ENCODE data around the gene SHOX. TPM values are rescaled to one million over a fixed set of nuclear protein-coding genes. Genes with fewer than 3 reads are reported as not detected.

SHOX gene
- 11.8 and 13.4 TPM in 2 replicates for total RNA-seq

DNA sequence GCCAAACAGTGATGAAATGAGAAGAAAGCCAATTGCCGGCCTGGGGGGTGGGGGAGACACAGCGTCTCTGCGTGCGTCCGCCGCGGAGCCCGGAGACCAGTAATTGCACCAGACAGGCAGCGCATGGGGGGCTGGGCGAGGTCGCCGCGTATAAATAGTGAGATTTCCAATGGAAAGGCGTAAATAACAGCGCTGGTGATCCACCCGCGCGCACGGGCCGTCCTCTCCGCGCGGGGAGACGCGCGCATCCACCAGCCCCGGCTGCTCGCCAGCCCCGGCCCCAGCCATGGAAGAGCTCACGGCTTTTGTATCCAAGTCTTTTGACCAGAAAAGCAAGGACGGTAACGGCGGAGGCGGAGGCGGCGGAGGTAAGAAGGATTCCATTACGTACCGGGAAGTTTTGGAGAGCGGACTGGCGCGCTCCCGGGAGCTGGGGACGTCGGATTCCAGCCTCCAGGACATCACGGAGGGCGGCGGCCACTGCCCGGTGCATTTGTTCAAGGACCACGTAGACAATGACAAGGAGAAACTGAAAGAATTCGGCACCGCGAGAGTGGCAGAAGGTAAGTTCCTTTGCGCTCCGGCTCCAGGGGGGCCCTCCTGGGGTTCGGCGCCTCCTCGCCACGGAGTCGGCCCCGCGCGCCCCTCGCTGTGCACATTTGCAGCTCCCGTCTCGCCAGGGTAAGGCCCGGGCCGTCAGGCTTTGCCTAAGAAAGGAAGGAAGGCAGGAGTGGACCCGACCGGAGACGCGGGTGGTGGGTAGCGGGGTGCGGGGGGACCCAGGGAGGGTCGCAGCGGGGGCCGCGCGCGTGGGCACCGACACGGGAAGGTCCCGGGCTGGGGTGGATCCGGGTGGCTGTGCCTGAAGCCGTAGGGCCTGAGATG, at the start of gene SHOX:
TSS of gene SHOX (plus strand) at position 180 of the 885 bp plus-strand sequence. CDS start at position 287, 107 bp downstream.
- peak; percentile 83 for DNase-seq (ENCODE audit: insufficient read length, low spot score, missing footprints)
- peak within 1 kb of the TSS; percentile 60 for H3K4me3 ChIP-seq (ENCODE audit: insufficient read depth, low read length)

DNA sequence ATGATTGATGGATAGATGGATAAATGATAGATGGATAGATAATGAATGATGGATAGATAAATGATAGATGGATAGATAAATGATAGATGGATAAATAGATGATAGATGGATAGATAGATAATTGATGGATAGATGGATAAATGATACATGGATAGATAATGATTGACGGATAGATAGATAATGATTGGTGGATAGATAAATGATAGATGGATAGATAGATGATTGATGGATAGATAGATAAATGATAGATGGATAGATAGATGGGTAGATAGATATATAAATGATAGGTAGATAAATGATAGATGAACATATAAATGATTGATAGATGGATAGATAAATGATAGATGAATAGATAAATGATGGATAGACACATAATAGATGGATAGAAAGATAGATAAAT, 49.5 kb upstream of the SHOX start:
- Histone ChIP-seq H3K4me3 (ENCODE audit: insufficient read depth, low read length) (no peak overlapping the region), H3K9me3 (ENCODE audit: low read depth, low read length) (peaks cover 9% of the 10 kb centered on the region), H3K27me3 (ENCODE audit: insufficient read depth, low read length) (no peaks in the 10 kb centered on the region), H3K36me3 (ENCODE audit: insufficient read depth, low read length) (no peaks in the 10 kb centered on the region), H3K27ac (ENCODE audit: low read depth, low read length) (no peak overlapping the region), H4K20me1 (ENCODE audit: insufficient read depth, low read length) (no peaks in the 10 kb centered on the region), H2AFZ (ENCODE audit: low read length) (no peak overlapping the region), H3K4me1 (ENCODE audit: insufficient read depth, low read length) (no peaks in the 10 kb centered on the region), H3K4me2 (ENCODE audit: insufficient read depth, low read length) (no peak overlapping the region), H3K79me2 (ENCODE audit: insufficient read depth, low read length) (no peaks in the 10 kb centered on the region)
- DNase-seq (ENCODE audit: insufficient read length, low spot score, missing footprints) = no peak
- TF ChIP-seq, protein P1, sequence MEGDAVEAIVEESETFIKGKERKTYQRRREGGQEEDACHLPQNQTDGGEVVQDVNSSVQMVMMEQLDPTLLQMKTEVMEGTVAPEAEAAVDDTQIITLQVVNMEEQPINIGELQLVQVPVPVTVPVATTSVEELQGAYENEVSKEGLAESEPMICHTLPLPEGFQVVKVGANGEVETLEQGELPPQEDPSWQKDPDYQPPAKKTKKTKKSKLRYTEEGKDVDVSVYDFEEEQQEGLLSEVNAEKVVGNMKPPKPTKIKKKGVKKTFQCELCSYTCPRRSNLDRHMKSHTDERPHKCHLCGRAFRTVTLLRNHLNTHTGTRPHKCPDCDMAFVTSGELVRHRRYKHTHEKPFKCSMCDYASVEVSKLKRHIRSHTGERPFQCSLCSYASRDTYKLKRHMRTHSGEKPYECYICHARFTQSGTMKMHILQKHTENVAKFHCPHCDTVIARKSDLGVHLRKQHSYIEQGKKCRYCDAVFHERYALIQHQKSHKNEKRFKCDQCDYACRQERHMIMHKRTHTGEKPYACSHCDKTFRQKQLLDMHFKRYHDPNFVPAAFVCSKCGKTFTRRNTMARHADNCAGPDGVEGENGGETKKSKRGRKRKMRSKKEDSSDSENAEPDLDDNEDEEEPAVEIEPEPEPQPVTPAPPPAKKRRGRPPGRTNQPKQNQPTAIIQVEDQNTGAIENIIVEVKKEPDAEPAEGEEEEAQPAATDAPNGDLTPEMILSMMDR (IDR thresholded peaks at IDR 0.05; ENCODE audit: extremely low read depth, low read depth, low read length) = no peak

More for the DNA sequence above, at the start of gene SHOX:
- H4K20me1 ChIP-seq (ENCODE audit: insufficient read depth, low read length) = no peaks in the 10 kb centered on the region
- H2AFZ ChIP-seq (ENCODE audit: low read length) = no peak within 1 kb of the TSS
- no peaks in the 10 kb centered on the region for H3K9me3 ChIP-seq (ENCODE audit: low read depth, low read length)
- peaks cover 28% of the 10 kb centered on the region for H3K27me3 ChIP-seq (ENCODE audit: insufficient read depth, low read length)
- H3K36me3 ChIP-seq (ENCODE audit: insufficient read depth, low read length) = no peaks in the 10 kb centered on the region
- H3K4me2 ChIP-seq (ENCODE audit: insufficient read depth, low read length) = peak within 1 kb of the TSS; percentile 23
- no peaks in the 10 kb centered on the region for H3K79me2 ChIP-seq (ENCODE audit: insufficient read depth, low read length)
- H3K27ac ChIP-seq (ENCODE audit: low read depth, low read length) = no peak within 1 kb of the TSS
- TF ChIP-seq, protein P1 (IDR thresholded peaks at IDR 0.05; ENCODE audit: extremely low read depth, low read depth, low read length) = no peak
- no peaks in the 10 kb centered on the region for H3K4me1 ChIP-seq (ENCODE audit: insufficient read depth, low read length)

GRCh38 chrX:581720-582298, 48.8 kb upstream of the SHOX start:
- no peak for DNase-seq (ENCODE audit: insufficient read length, low spot score, missing footprints)
- H2AFZ ChIP-seq (ENCODE audit: low read length) = no peak overlapping the region
- H3K27me3 ChIP-seq (ENCODE audit: insufficient read depth, low read length) = no peaks in the 10 kb centered on the region
- no peaks in the 10 kb centered on the region for H3K36me3 ChIP-seq (ENCODE audit: insufficient read depth, low read length)
- H3K9me3 ChIP-seq (ENCODE audit: low read depth, low read length) = peaks cover 3% of the 10 kb centered on the region
- no peak overlapping the region for H3K4me3 ChIP-seq (ENCODE audit: insufficient read depth, low read length)
- no peak overlapping the region for H3K27ac ChIP-seq (ENCODE audit: low read depth, low read length)
- no peaks in the 10 kb centered on the region for H4K20me1 ChIP-seq (ENCODE audit: insufficient read depth, low read length)
- H3K4me1 ChIP-seq (ENCODE audit: insufficient read depth, low read length) = no peaks in the 10 kb centered on the region
- H3K79me2 ChIP-seq (ENCODE audit: insufficient read depth, low read length) = no peaks in the 10 kb centered on the region
- TF ChIP-seq, protein P1 (IDR thresholded peaks at IDR 0.05; ENCODE audit: extremely low read depth, low read depth, low read length) = no peak
- no peak overlapping the region for H3K4me2 ChIP-seq (ENCODE audit: insufficient read depth, low read length)

DNA sequence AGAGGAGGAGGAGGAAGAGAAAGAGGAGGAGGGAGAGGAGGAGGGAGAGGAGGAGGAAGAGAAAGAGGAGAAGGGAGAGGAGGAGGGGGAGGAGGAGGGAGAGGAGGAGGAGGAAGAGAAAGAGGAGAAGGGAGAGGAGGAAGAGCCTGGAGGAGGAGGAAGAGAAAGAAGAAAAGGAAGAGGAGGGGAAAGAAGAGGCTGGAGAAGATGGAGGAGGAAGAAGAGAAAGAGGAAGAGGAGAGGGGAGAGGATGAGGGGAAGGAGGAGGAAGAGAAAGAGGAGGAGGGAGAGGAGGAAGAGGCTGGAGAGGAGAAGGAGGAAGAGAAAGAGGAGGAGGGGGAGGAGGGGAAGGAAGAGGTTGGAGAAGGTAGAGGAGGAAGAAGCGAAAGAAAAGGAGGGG, 46.0 kb upstream of the SHOX start:
- Histone ChIP-seq H3K27me3 (ENCODE audit: insufficient read depth, low read length) (no peaks in the 10 kb centered on the region), H3K4me3 (ENCODE audit: insufficient read depth, low read length) (no peak overlapping the region)

More for the DNA sequence above, 46.0 kb upstream of the SHOX start:
- no peaks in the 10 kb centered on the region for H3K79me2 ChIP-seq (ENCODE audit: insufficient read depth, low read length)
- no peak overlapping the region for H2AFZ ChIP-seq (ENCODE audit: low read length)
- no peaks in the 10 kb centered on the region for H4K20me1 ChIP-seq (ENCODE audit: insufficient read depth, low read length)
- no peak overlapping the region for H3K27ac ChIP-seq (ENCODE audit: low read depth, low read length)
- H3K9me3 ChIP-seq (ENCODE audit: low read depth, low read length) = no peaks in the 10 kb centered on the region
- H3K36me3 ChIP-seq (ENCODE audit: insufficient read depth, low read length) = no peaks in the 10 kb centered on the region
- H3K4me2 ChIP-seq (ENCODE audit: insufficient read depth, low read length) = no peak overlapping the region
- H3K4me1 ChIP-seq (ENCODE audit: insufficient read depth, low read length) = no peaks in the 10 kb centered on the region
- no peak for DNase-seq (ENCODE audit: insufficient read length, low spot score, missing footprints)
- TF ChIP-seq, protein P1 (IDR thresholded peaks at IDR 0.05; ENCODE audit: extremely low read depth, low read depth, low read length) = no peak
